Esophagus muscularis mucosa (tissue), 4 donors: Measurements from ENCODE around the gene LPAR2. TPM values are rescaled to one million over a fixed set of nuclear protein-coding genes. Genes with fewer than 3 reads are reported as not detected.

Source experiments
- DNase-seq: peaks from one replicate; pipeline ENCODE4 v3.0.0-alpha.2; 2017; ENCODE audit errors: extremely low spot score
- H3K27ac ChIP-seq, 4 donors: fragments of 200-600 bp; sonication (generic); replicated peaks in 1 of 4; 1 replicate in 3 of 4; 2 replicates in 1 of 4; pipeline ENCODE4 v1.5.1; 2016 to 2019; ENCODE audit warnings: mild to moderate bottlenecking in 1 of 4
- H3K27me3 ChIP-seq, 4 donors: fragments of 200-600 bp; sonication (generic); one replicate each; pipeline versions ENCODE4 v1.5.1 to v1.6.0; 2016 to 2019
- H3K36me3 ChIP-seq, 4 donors: fragments of 200-600 bp; sonication (generic); one replicate each; pipeline ENCODE4 v1.5.1; 2016 to 2019
- H3K4me1 ChIP-seq, 4 donors: fragments of 200-600 bp; sonication (generic); one replicate each; pipeline ENCODE4 v1.5.1; 2016 to 2019
- H3K4me3 ChIP-seq, 4 donors: fragments of 200-600 bp; sonication (generic); 1 replicate in 2 of 4; 2 replicates in 2 of 4; pipeline ENCODE4 v1.5.1; 2016 to 2019; ENCODE audit warnings: mild to moderate bottlenecking in 4 of 4, moderate library complexity in 1 of 4
- H3K9me3 ChIP-seq, 4 donors: fragments of 200-600 bp; sonication (generic); 1 replicate in 3 of 4; 2 replicates in 1 of 4; pipeline ENCODE4 v1.5.1; 2016 to 2019
- EP300 ChIP-seq: sonication (generic); formaldehyde crosslinking; IDR thresholded peaks from one replicate; pipeline ENCODE4 v1.6.1; 2017; ENCODE audit warnings: antibody characterized with exemption
- POLR2A ChIP-seq: fragments of 450-650 bp; IDR thresholded peaks from one replicate; pipeline ENCODE4 v1.6.1; 2017; ENCODE audit warnings: antibody characterized with exemption, moderate library complexity, mild to moderate bottlenecking, low read depth
- POLR2AphosphoS5 ChIP-seq, 2 donors: sonication (generic); formaldehyde crosslinking; IDR thresholded peaks; one replicate each; pipeline ENCODE4 v1.6.1; 2017; ENCODE audit warnings: antibody characterized with exemption in 2 of 2
- WGBS: methylation state at CpG from one replicate; pipeline ENCODE4 v1.1.5; 2018; 5-methylcytosine and 5-hydroxymethylcytosine counted together
- intact Hi-C: fragments of 100-400 bp; cut with DNase I; formaldehyde crosslinking; loops from one replicate; pipeline ENCODE4 v1.15.1; 2023
- total RNA-seq, 4 donors: library from RNA; depleted of rRNA; stranded (reverse); fragments of >200 nt; gene quantifications; one replicate each; pipeline versions ENCODE4 v1.1.0 to v1.2.1, GENCODE V29; 2016
- TF ChIP-seq, protein P1 (sequence below), 3 experiments: fragments of 200-600 bp in 2 of 3; fragments of 450-650 bp in 1 of 3; sonication (generic) in 2 of 3; IDR thresholded peaks; one replicate each; pipeline ENCODE4 v1.5.1; 2017 to 2019; ENCODE audit warnings: antibody characterized with exemption in 3 of 3, mild to moderate bottlenecking in 2 of 3, moderate library complexity in 1 of 3

Gene LPAR2
- total RNA-seq, 4 donors from 2014 or later: 0.69 to 2.7 (median 1.0) TPM

DNA sequence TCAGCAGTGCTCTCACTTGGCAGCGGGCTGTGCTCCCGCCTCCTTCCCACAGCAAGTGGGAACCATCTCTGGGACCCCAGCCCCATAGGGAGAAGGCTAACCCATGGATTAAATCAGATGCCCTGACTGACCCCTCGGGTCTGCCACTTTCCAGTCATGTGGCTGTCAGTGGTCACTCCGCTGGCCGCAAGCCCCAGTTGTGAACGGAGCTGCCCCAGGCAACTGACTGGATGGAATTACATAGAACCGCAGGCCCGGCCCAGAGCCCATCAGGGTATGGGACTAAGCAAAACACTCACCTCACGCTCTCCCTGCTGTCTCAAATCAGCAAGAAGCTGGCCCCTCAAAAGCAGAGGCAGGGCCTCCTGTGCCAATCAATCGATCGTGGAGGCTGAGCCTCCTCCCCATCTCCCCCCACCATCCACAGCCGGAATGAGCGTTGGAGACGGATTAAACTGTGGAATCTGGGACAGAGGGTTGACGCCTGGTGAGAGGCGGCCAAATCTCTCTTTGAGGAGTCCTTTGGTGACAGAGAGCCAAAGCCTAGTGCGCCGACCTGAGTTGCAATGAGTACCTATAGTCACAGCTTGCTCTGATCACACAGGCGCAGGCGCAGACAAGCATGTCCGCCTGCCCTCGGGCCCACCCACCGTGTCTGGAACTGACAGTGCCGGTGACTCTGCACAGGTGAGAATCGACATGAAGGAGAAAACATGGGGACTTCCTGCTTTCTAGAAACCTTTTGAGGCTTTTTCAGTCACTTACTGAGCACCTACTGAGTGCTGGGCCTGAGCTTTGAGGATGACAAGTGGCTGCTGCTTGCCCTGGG lies 48.3 kb downstream of the LPAR2 start:
- Histone ChIP-seq H3K27me3 (peaks cover 0 to 3% (median 0%) of the 10 kb centered on the region in 4 donors), H3K4me3 (no peak overlapping the region), H3K4me1 (no peaks in the 10 kb centered on the region), H3K9me3 (no peaks in the 10 kb centered on the region), H3K27ac (no peak overlapping the region), H3K36me3 (no peaks in the 10 kb centered on the region)
- TF ChIP-seq EP300: no peak
- TF ChIP-seq, protein P1, sequence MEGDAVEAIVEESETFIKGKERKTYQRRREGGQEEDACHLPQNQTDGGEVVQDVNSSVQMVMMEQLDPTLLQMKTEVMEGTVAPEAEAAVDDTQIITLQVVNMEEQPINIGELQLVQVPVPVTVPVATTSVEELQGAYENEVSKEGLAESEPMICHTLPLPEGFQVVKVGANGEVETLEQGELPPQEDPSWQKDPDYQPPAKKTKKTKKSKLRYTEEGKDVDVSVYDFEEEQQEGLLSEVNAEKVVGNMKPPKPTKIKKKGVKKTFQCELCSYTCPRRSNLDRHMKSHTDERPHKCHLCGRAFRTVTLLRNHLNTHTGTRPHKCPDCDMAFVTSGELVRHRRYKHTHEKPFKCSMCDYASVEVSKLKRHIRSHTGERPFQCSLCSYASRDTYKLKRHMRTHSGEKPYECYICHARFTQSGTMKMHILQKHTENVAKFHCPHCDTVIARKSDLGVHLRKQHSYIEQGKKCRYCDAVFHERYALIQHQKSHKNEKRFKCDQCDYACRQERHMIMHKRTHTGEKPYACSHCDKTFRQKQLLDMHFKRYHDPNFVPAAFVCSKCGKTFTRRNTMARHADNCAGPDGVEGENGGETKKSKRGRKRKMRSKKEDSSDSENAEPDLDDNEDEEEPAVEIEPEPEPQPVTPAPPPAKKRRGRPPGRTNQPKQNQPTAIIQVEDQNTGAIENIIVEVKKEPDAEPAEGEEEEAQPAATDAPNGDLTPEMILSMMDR (IDR thresholded peaks at IDR 0.05): no peak
- TF ChIP-seq POLR2A: no peak
- no peak for TF ChIP-seq POLR2AphosphoS5 (IDR thresholded peaks at IDR 0.05)
- no peak for DNase-seq
- intact Hi-C loops: no loop called here
- 92% methylated on average over 20 of the region's 25 CpGs for WGBS

DNA sequence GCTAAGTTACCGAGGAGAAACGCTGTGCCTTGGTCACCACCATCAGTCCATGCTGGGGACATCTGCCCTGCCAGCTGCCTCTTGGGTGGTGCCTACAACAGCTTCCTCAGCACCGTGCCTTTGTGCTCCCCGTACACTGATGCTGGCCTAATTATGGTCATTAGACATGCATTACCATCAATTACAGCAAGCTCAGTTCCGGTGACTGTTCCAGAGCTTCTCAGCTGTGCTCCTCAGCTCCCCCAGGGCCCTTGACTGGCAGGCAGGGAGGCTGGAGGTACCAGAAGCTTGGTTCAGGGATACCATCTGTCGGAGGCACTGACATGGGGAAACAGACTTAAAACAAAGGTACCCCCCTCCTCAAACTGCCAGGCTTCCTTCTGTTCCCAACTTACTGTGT lies 49.8 kb downstream of the LPAR2 start:
- DNase-seq: no peak
- no peak overlapping the region for H3K27ac ChIP-seq
- no peaks in the 10 kb centered on the region for H3K4me1 ChIP-seq
- H3K36me3 ChIP-seq: no peaks in the 10 kb centered on the region
- 86% methylated on average over 6 of the region's 6 CpGs for WGBS
- H3K9me3 ChIP-seq: no peaks in the 10 kb centered on the region
- H3K4me3 ChIP-seq: no peak overlapping the region
- TF ChIP-seq POLR2A (no peak), EP300 (no peak), POLR2AphosphoS5 (IDR thresholded peaks at IDR 0.05) (no peak)
- TF ChIP-seq, protein P1 (IDR thresholded peaks at IDR 0.05): no peak
- intact Hi-C loops: no loop called here
- H3K27me3 ChIP-seq: peaks cover 0 to 3% (median 0%) of the 10 kb centered on the region in 4 donors

DNA sequence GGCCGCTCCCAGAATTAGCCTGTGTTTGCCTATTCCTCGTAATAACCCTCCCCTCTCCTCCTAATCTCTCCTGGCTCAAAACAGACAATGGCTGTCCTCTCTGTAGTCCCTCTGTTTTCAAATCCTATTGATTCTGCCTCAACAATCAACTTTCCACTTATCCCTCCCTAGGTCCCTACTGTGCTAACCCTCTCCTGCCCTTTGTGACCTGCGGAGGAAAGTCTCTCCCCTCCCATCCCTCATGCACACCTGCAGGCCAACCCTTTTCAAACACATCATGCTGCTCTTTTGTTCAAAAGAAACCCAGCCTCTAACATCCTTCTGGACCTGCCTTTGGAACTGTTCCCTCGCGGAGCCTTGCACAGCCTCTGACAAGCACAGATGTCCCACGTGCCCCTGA lies 52.6 kb downstream of the LPAR2 start:
- H3K4me1 ChIP-seq: no peaks in the 10 kb centered on the region
- TF ChIP-seq, protein P1 (IDR thresholded peaks at IDR 0.05): no peak
- TF ChIP-seq POLR2A (no peak), POLR2AphosphoS5 (IDR thresholded peaks at IDR 0.05) (no peak), EP300 (no peak)
- whole genome bisulfite sequencing: 86% methylated on average over 6 of the region's 6 CpGs
- no peaks in the 10 kb centered on the region for H3K36me3 ChIP-seq
- no peaks in the 10 kb centered on the region for H3K9me3 ChIP-seq
- no peaks in the 10 kb centered on the region for H3K27me3 ChIP-seq
- intact Hi-C loops: no loop called here
- DNase-seq: no peak
- no peak overlapping the region for H3K4me3 ChIP-seq
- no peak overlapping the region for H3K27ac ChIP-seq

Other genes with a start within 250 kb of the LPAR2 start
- 10 to 100 TPM; 34.9 to 60.5 (median 42.5) TPM for gene GATAD2A, start 222.5 kb downstream of the LPAR2 start, total RNA-seq
- 1 to 10 TPM in 3 of 4 donors, under 1 TPM in 1; 0.33 to 3.7 (median 1.5) TPM for gene TSSK6, start 112.7 kb downstream of the LPAR2 start, total RNA-seq
- 100 to 1,000 TPM in 2 of 4 donors, 10 to 100 TPM in 2; 75.0 to 186 (median 141) TPM for gene NDUFA13, start 112.0 kb downstream of the LPAR2 start, total RNA-seq
- 1 to 10 TPM; 1.2 to 3.3 (median 2.8) TPM for gene YJEFN3, start 99.3 kb downstream of the LPAR2 start, total RNA-seq
- gene CILP2, start 90.0 kb downstream of the LPAR2 start, total RNA-seq: under 1 TPM; 0.13 to 0.52 (median 0.29) TPM
- gene PBX4, start 9.5 kb downstream of the LPAR2 start, total RNA-seq: 1 to 10 TPM in 1 of 4 donors, under 1 TPM in 2, not detected in 1; 0.66 to 3.7 (median 0.98) TPM
- 10 to 100 TPM in 1 of 4 donors, 1 to 10 TPM in 3; 6.9 to 15.9 (median 7.5) TPM for gene GMIP, start 15.4 kb upstream of the LPAR2 start, total RNA-seq
- 100 to 1,000 TPM in 1 of 4 donors, 10 to 100 TPM in 3; 59.3 to 104 (median 81.7) TPM for gene ATP13A1, start 35.5 kb upstream of the LPAR2 start, total RNA-seq
- gene ZNF101, start 40.6 kb upstream of the LPAR2 start, total RNA-seq: 1 to 10 TPM; 4.5 to 7.1 (median 5.7) TPM
- 1 to 10 TPM; 5.1 to 7.9 (median 6.2) TPM for gene ZNF14, start 104.9 kb upstream of the LPAR2 start, total RNA-seq
- gene ZNF506, start 193.5 kb upstream of the LPAR2 start, total RNA-seq: 10 to 100 TPM; 18.5 to 24.1 (median 20.6) TPM
- gene ZNF253, start 237.7 kb upstream of the LPAR2 start, total RNA-seq: 1 to 10 TPM; 5.1 to 7.1 (median 6.1) TPM